HFF-Myc (cell line): Measurements from ENCODE around the gene PARP15.

Experiments
- DNase-seq: peaks from one replicate; pipeline ENCODE4 v3.0.0-alpha.2; 2011; ENCODE audit warnings: low read depth; ENCODE audit errors: extremely low read depth
- H3K4me3 ChIP-seq: replicated peaks from 2 replicates; pipeline ENCODE4 v1.5.1; 2011; ENCODE audit warnings: low read depth, mild to moderate bottlenecking, control low read depth, low read length
- TF ChIP-seq, protein P1 (sequence below): IDR thresholded peaks from 2 replicates; pipeline ENCODE4 v1.5.1; 2012; ENCODE audit warnings: mild to moderate bottlenecking, low read depth, low read length, control low read depth; ENCODE audit errors: missing control alignments

PARP15 gene

DNA sequence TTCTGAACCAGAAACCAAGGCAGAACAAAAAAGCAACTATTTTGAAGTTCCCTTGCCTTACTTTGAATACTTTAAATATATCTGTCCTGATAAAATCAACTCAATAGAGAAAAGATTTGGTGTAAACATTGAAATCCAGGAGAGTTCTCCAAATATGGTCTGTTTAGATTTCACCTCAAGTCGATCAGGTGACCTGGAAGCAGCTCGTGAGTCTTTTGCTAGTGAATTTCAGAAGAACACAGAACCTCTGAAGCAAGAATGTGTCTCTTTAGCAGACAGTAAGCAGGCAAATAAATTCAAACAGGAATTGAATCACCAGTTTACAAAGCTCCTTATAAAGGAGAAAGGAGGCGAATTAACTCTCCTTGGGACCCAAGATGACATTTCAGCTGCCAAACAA lies 8.7 kb upstream of the PARP15 start:
- no peak for DNase-seq
- no peak overlapping the region for H3K4me3 ChIP-seq
- TF ChIP-seq, protein P1, sequence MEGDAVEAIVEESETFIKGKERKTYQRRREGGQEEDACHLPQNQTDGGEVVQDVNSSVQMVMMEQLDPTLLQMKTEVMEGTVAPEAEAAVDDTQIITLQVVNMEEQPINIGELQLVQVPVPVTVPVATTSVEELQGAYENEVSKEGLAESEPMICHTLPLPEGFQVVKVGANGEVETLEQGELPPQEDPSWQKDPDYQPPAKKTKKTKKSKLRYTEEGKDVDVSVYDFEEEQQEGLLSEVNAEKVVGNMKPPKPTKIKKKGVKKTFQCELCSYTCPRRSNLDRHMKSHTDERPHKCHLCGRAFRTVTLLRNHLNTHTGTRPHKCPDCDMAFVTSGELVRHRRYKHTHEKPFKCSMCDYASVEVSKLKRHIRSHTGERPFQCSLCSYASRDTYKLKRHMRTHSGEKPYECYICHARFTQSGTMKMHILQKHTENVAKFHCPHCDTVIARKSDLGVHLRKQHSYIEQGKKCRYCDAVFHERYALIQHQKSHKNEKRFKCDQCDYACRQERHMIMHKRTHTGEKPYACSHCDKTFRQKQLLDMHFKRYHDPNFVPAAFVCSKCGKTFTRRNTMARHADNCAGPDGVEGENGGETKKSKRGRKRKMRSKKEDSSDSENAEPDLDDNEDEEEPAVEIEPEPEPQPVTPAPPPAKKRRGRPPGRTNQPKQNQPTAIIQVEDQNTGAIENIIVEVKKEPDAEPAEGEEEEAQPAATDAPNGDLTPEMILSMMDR, result no peak

DNA sequence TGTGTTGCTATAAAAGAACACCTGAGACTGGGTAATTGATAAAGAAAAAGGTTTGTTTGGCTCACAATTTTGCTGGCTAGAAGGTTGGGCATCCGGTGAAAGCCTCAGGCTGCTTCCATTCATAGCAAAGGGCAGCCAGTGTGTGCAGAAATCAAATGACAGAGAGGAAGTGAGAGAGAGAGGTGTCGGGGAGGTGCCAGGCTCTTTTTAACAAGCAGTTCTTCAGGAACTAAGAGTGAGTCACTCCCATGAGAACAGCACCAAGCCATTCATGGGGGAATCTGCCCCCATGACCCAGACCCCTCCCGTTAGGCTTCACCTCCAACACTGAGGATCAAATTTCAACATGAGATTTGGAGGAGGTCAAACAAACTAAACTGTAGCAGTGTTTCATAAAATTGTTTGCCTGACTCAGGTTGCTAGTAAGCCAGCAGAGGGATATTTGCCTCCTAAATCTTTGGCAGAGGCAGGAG lies 4.5 kb upstream of the PARP15 start:
- no peak overlapping the region for H3K4me3 ChIP-seq
- TF ChIP-seq, protein P1, result no peak
- DNase-seq, result peak; percentile 40

DNA sequence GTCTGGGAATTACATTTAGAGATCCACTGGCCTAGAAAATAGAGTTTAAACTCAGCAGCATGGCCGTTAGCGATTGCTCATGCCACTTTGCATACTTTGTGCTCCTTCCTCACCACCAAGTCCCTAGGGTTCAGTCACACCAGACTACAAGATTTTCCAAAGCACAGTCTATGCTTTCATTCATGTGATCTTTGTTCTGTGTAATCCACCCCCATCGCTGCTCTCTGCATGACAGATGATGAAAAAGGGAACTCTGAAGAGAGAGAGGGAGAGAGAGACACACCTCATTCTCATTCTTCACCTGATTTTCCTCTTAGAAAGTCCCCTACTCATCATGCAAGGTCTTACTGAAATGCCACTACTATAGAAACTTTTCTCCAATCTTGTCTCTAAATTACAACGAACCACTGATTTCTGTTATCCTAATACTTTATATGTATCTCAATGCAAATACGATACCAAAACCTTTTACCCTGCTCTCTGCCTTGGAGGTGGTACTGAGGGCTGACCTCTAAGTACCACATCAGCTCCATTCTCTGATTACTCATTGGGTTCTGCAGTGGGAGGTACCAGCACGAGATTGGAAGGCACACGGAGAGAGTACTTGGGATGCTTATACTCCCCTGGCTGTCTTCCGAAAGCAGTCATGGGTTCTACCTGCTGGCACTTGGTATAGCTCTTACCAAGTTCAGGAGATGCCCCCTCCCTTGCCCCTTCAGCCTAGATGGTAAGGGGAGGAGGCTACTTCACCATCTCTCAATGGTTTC lies 1.1 kb upstream of the PARP15 start:
- TF ChIP-seq, protein P1, result no peak
- H3K4me3 ChIP-seq, result no peak overlapping the region
- no peak for DNase-seq

DNA sequence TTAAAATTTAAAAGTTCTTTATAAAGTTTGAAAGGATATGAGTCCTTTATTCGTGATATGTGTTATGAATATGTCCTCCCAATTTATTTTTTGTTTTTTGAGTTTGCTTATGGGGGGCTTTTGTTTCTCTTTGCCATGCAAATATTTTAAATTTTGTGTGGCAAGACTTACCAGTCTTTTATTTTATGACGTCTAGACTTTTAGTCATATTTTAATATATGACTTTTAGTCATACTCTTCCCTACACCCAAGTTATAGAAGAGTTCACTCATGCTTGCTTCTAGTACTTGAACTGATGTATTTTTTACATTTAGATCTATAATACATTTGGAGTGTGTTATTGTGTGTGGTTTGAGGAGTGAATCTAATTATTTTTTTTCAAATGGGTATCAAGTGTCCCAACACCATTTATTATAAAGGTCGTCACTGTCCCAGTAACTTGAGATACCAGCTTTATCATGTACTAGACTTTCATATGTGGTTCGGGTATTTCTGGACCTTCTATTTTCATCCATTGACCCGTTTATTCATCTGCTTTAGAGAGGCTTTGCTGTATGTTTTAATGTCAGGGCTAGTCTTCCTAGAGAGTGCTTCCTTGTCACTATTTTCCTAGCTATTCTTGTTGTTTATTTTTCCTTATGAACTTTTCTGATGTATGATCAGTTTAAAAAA lies 755 bp downstream of the PARP15 start:
- TF ChIP-seq, protein P1, result no peak
- DNase-seq, result no peak
- H3K4me3 ChIP-seq, result peak overlapping the region; percentile 35

DNA sequence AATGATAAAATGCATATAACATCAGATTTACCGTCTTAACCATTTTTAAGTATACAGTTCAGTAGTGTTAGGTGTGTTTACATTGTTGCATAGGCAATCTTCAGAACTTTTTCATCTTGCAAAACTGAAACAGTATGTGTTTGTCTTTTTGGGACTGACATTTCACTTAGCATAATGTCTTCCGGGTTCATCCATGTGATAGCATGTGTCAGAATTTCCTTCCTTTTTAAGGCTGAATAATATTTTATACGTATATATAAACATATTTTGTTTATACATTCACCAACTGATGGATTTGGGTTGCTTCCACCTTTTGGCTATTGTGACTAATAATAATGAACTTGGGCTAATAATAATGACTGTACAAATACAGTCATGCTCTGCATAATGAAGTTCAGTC lies 3.0 kb downstream of the PARP15 start:
- TF ChIP-seq, protein P1, result no peak
- no peak overlapping the region for H3K4me3 ChIP-seq
- no peak for DNase-seq

DNA sequence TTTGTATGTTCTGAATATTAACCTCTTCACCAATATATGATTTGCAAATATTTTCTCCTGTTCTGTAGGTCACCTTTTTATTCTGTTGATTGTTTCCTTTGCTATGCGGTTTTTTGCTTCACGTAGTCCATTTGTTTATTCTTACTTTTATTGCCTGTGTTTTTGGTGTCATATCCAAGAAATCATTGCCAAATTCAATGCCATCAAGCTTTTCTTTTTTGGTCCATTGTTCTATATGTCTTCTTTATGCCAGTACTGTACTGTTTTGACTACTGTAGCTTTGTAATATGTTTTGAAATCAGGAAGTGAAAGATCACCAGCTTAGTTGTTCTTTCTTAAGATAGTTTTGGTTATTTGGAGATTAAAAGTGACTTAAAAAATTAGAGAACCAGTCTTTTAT lies 4.2 kb downstream of the PARP15 start:
- DNase-seq, result no peak
- TF ChIP-seq, protein P1, result no peak
- H3K4me3 ChIP-seq, result no peak overlapping the region

DNA sequence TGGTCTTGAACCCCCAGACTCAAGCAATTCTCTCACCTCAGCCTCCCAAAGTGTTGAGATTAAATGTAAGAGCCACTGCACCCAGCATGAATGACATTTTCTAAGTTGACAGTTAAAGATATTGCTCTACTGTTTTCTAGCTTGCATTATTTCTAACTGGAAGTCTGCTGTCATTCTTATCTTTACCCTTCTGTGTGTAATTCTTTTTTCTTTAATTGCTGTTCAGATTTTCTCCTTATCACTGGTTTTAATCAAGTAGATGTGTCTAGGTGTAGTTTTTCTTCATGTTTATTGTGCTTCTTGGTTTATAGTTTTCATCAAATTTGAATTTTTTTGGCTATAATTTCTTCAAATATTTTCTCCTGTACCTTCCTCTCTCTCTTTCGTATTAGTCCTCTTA lies 4.9 kb downstream of the PARP15 start:
- no peak for DNase-seq
- TF ChIP-seq, protein P1, result no peak
- H3K4me3 ChIP-seq, result no peak overlapping the region
